Endothelial cell of umbilical vein (primary cell): ENCODE measurements around the gene RAMP3. TPM values are rescaled to one million over a fixed set of nuclear protein-coding genes. Genes with fewer than 3 reads are reported as not detected.

Experiments used
- BruUV-seq: library from RNA; stranded (reverse); fragments of 400-500 nt; replicated peaks from 2 replicates; lab custom pipeline; 2021; lab: Mats Ljungman, UMichigan
- CTCF ChIA-PET: fragments of 300-600, 350-600 bp; sonication (Branson Sonifier 250); formaldehyde crosslinking; loops from one replicate; lab custom pipeline; 2021; ENCODE audit warnings: antibody characterized with exemption, inconsistent platforms; lab: Charles Lee
- POLR2A ChIA-PET: fragments of 300-600, 350-600 bp; sonication (Branson Sonifier 250); formaldehyde crosslinking; loops from one replicate; lab custom pipeline; 2021; ENCODE audit warnings: antibody characterized with exemption, inconsistent platforms; lab: Charles Lee
- DNase-seq: peaks from one replicate; pipeline ENCODE4 v3.0.0-alpha.2; 2011; ENCODE audit warnings: low read depth, low spot score
- FAIRE-seq: peaks from 2 replicates; lab custom pipeline; 2011; peaks lifted over from hg19 to GRCh38; lab: Jason Lieb, UNC
- H2AFZ ChIP-seq: 2 replicates; pipeline ENCODE4 v1.6.0; 2012; ENCODE audit warnings: low read depth, low read length, control low read depth, inconsistent platforms
- H3K27ac ChIP-seq: 2 replicates; pipeline ENCODE4 v1.5.1; 2011; ENCODE audit warnings: low read depth, mild to moderate bottlenecking, control low read depth, low read length, moderate library complexity; ENCODE audit not compliant: insufficient read depth
- H3K27me3 ChIP-seq, 2 experiments: 2 replicates each; pipeline versions ENCODE4 v1.6.0 to v1.6.1; 2011; ENCODE audit warnings: low read length in 2 of 2, mixed read lengths in 1 of 2; ENCODE audit not compliant: control insufficient read depth in 2 of 2, insufficient read depth in 2 of 2
- H3K36me3 ChIP-seq, 2 experiments: 2 replicates in 1 of 2; 3 replicates in 1 of 2; pipeline ENCODE4 v1.5.1; 2011; ENCODE audit warnings: low read length in 2 of 2, mild to moderate bottlenecking in 1 of 2, moderate library complexity in 1 of 2; ENCODE audit not compliant: control insufficient read depth in 2 of 2, insufficient read depth in 2 of 2; ENCODE audit errors: extremely low read depth in 1 of 2
- H3K4me1 ChIP-seq: 3 replicates; pipeline ENCODE4 v1.5.1; 2011; ENCODE audit warnings: mild to moderate bottlenecking, low read length; ENCODE audit not compliant: control insufficient read depth, insufficient read depth; ENCODE audit errors: extremely low read depth
- H3K4me2 ChIP-seq: 2 replicates; pipeline ENCODE4 v1.6.1; 2011; ENCODE audit warnings: low read length, control low read depth, mixed read lengths; ENCODE audit not compliant: insufficient read depth
- H3K4me3 ChIP-seq, 3 experiments: fragments of 200-600 bp in 1 of 3; sonication (generic), shearing (Covaris generic) in 1 of 3; replicated peaks in 1 of 3; 2 replicates each; pipeline ENCODE4 v1.5.1; 2011 to 2016; ENCODE audit warnings: control low read depth in 3 of 3, low read length in 3 of 3, mild to moderate bottlenecking in 2 of 3, inconsistent platforms in 1 of 3, low read depth in 1 of 3, moderate library complexity in 1 of 3; ENCODE audit not compliant: insufficient read depth in 1 of 3
- H3K79me2 ChIP-seq: 2 replicates; pipeline ENCODE4 v1.6.0; 2012; ENCODE audit warnings: low read length, inconsistent platforms; ENCODE audit not compliant: control insufficient read depth, insufficient read depth
- H3K9ac ChIP-seq: replicated peaks from 2 replicates; pipeline ENCODE3; 2011; ENCODE audit warnings: low read length, control low read depth; ENCODE audit not compliant: insufficient read depth; ENCODE audit errors: extremely low read depth
- H3K9me1 ChIP-seq: replicated peaks from 3 replicates; pipeline ENCODE4 v1.6.0; 2011; ENCODE audit warnings: mild to moderate bottlenecking, low read length; ENCODE audit not compliant: control insufficient read depth, insufficient read depth; ENCODE audit errors: extremely low read depth
- H3K9me3 ChIP-seq: replicated peaks from 2 replicates; pipeline ENCODE4 v1.5.1; 2012; ENCODE audit warnings: low read length, inconsistent platforms; ENCODE audit not compliant: control insufficient read depth, insufficient read depth
- H4K20me1 ChIP-seq: replicated peaks from 2 replicates; pipeline ENCODE3; 2011; ENCODE audit warnings: mild to moderate bottlenecking, low read length; ENCODE audit not compliant: control insufficient read depth, insufficient read depth; ENCODE audit errors: extremely low read depth
- EZH2 ChIP-seq: IDR thresholded peaks from 2 replicates; pipeline ENCODE4 v1.6.1; 2012; ENCODE audit warnings: borderline replicate concordance, low read depth, mild to moderate bottlenecking, moderate library complexity, low read length, inconsistent platforms; ENCODE audit not compliant: severe bottlenecking
- GATA2 ChIP-seq: IDR thresholded peaks from 2 replicates; pipeline ENCODE4 v1.7.0; 2011; ENCODE audit warnings: low read depth, mild to moderate bottlenecking, moderate library complexity, mixed read lengths, low read length; ENCODE audit not compliant: insufficient read length, insufficient read depth
- JUN ChIP-seq: IDR thresholded peaks from 2 replicates; pipeline ENCODE4 v1.6.1; 2011; ENCODE audit warnings: borderline replicate concordance, low read depth; ENCODE audit not compliant: insufficient read length, insufficient read depth
- POLR2AphosphoS5 ChIP-seq: IDR thresholded peaks from 2 replicates; pipeline ENCODE4 v1.6.1; 2012; ENCODE audit warnings: low read depth, mild to moderate bottlenecking, control low read depth, low read length, moderate library complexity; ENCODE audit not compliant: insufficient read depth
- dilution Hi-C: fragments of 300-500 bp; cut with MboI; formaldehyde crosslinking; loops from one replicate; pipeline ENCODE4 v1.15.0; 2019; ENCODE audit warnings: low sequenced_read_pairs; ENCODE audit not compliant: extremely low pct_ligation_motif_present
- intact Hi-C: fragments of 100-400 bp; cut with micrococcal nuclease; formaldehyde crosslinking; loops from one replicate; pipeline ENCODE4 v1.10.0; 2022
- polyA plus RNA-seq, 4 experiments: library from polyadenylated mRNA; depleted of rRNA in 3 of 4; stranded (reverse) in 3 of 4; unstranded in 1 of 4; fragments of >200 nt; gene quantifications; 2 replicates each; pipeline versions ENCODE4 v1.2.1 to v1.2.3, GENCODE V29; 2011 to 2012; ENCODE audit warnings: missing spikeins in 1 of 4
- total RNA-seq: library from RNA; stranded (reverse); gene quantifications from 2 replicates; pipeline ENCODE4 v1.2.3, GENCODE V29; 2021
- TF ChIP-seq, protein P1 (sequence below): IDR thresholded peaks from 2 replicates; pipeline ENCODE4 v1.6.1; 2011; ENCODE audit not compliant: insufficient read depth, insufficient read length
- TF ChIP-seq, protein P2 (sequence below), 2 donors: IDR thresholded peaks; 1 replicate in 1 of 2; 2 replicates in 1 of 2; pipeline ENCODE4 v1.5.1; 2011; ENCODE audit warnings: low read length in 2 of 2, mild to moderate bottlenecking in 2 of 2, moderate library complexity in 2 of 2, control low read depth in 1 of 2, inconsistent platforms in 1 of 2, low read depth in 1 of 2; ENCODE audit not compliant: insufficient read depth in 1 of 2; ENCODE audit errors: extremely low read depth in 1 of 2

RAMP3 gene
- total and polyA plus RNA-seq, 2 donors (not counting 3 experiments of a cell fraction or from before 2014, with no cell fraction given) = not detected

DNA sequence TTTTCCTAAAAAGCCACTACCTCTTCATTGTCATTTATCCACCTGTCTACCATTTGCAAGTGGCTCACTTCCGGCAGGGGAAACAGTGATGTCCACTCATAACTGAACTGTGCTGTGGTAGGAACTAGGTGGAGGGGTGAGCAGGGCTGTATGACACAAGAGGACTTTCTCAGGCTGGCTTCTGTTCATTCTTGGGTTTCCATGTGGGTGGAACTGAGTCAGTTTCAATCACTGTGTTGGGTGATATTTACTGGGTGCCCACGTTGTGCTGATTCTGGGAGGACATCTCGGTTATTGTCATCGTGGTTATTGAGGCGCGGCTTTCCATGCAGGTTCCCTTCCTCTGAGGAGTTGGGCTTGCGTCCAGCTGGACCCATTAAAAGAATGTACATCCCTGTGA is 38.8 kb downstream of the RAMP3 start:
- BruUV-seq = no TSS peak
- intact Hi-C loops = no loop called here
- Histone ChIP-seq H4K20me1 (no peaks in the 10 kb centered on the region), H3K36me3 (no peaks in the 10 kb centered on the region), H3K9ac (no peak overlapping the region), H3K9me3 (no peaks in the 10 kb centered on the region), H3K4me3 (no peak overlapping the region), H3K4me2 (no peak overlapping the region), H3K4me1 (no peaks in the 10 kb centered on the region), H3K27ac (no peak overlapping the region), H3K9me1 (no peaks in the 10 kb centered on the region), H3K27me3 (peaks cover 3% of the 10 kb centered on the region in 2 experiments), H3K79me2 (no peaks in the 10 kb centered on the region), H2AFZ (no peak overlapping the region)
- TF ChIP-seq JUN = no peak
- TF ChIP-seq, protein P1, sequence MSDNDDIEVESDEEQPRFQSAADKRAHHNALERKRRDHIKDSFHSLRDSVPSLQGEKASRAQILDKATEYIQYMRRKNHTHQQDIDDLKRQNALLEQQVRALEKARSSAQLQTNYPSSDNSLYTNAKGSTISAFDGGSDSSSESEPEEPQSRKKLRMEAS = no peak
- TF ChIP-seq EZH2 = no peak
- no peak for TF ChIP-seq GATA2
- TF ChIP-seq POLR2AphosphoS5 = no peak
- TF ChIP-seq, protein P2, sequence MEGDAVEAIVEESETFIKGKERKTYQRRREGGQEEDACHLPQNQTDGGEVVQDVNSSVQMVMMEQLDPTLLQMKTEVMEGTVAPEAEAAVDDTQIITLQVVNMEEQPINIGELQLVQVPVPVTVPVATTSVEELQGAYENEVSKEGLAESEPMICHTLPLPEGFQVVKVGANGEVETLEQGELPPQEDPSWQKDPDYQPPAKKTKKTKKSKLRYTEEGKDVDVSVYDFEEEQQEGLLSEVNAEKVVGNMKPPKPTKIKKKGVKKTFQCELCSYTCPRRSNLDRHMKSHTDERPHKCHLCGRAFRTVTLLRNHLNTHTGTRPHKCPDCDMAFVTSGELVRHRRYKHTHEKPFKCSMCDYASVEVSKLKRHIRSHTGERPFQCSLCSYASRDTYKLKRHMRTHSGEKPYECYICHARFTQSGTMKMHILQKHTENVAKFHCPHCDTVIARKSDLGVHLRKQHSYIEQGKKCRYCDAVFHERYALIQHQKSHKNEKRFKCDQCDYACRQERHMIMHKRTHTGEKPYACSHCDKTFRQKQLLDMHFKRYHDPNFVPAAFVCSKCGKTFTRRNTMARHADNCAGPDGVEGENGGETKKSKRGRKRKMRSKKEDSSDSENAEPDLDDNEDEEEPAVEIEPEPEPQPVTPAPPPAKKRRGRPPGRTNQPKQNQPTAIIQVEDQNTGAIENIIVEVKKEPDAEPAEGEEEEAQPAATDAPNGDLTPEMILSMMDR (IDR thresholded peaks at IDR 0.05; ENCODE audit: extremely low read depth in 1 of 2, insufficient read depth in 1 of 2, low read depth in 1 of 2, low read length in 2 of 2) = no peak
- dilution Hi-C loops = no loop called here
- POLR2A ChIA-PET = no interaction called here
- no peak for FAIRE-seq
- DNase-seq = no peak
- CTCF ChIA-PET = no interaction called here
